HG03103 (cell line): Measurements from ENCODE around the gene SIGLEC1.

Source experiments
- ATAC-seq: cut with Tn5 transposase; IDR thresholded peaks from one replicate; pipeline ENCODE4 v1.9.1; 2021; ENCODE audit warnings: low read depth; ENCODE audit not compliant: unreplicated experiment

The SIGLEC1 gene

GRCh38 chr20:3744806-3745685, 32.6 kb upstream of the SIGLEC1 start:
- ATAC-seq = no peak

GRCh38 chr20:3744037-3744436, 31.6 kb upstream of the SIGLEC1 start:
- ATAC-seq = no peak

GRCh38 chr20:3743251-3743650, 30.9 kb upstream of the SIGLEC1 start:
- no peak for ATAC-seq

- ATAC-seq = no peak
Observed at GRCh38 chr20:3741836-3742458, 29.5 kb upstream of the SIGLEC1 start.

GRCh38 chr20:3740615-3741301, 28.4 kb upstream of the SIGLEC1 start:
- ATAC-seq = no peak

- ATAC-seq = no peak
Observed at GRCh38 chr20:3739926-3740451, 27.6 kb upstream of the SIGLEC1 start.

GRCh38 chr20:3739054-3739925, 26.9 kb upstream of the SIGLEC1 start:
- ATAC-seq = no peak

GRCh38 chr20:3738111-3739053, 26.0 kb upstream of the SIGLEC1 start:
- no peak for ATAC-seq

- ATAC-seq = no peak
Observed at GRCh38 chr20:3735768-3736167, 23.4 kb upstream of the SIGLEC1 start.

- ATAC-seq = no peak
Observed at GRCh38 chr20:3734111-3734843, 21.9 kb upstream of the SIGLEC1 start.

GRCh38 chr20:3733119-3733995, 21.0 kb upstream of the SIGLEC1 start:
- ATAC-seq = no peak

GRCh38 chr20:3732327-3733118, 20.1 kb upstream of the SIGLEC1 start, which contains the start of gene HSPA12B:
HSPA12B (plus strand) TSS chr20:3732685; CDS start chr20:3738675, 5,990 bp downstream.
- no peak for ATAC-seq

- no peak for ATAC-seq
Observed at GRCh38 chr20:3731944-3732326, 19.5 kb upstream of the SIGLEC1 start.

- ATAC-seq = no peak
Observed at GRCh38 chr20:3730803-3731672, 18.6 kb upstream of the SIGLEC1 start.

GRCh38 chr20:3729811-3730540, 17.6 kb upstream of the SIGLEC1 start:
- no peak for ATAC-seq
